Left lung (tissue), 14 donors: Measurements from ENCODE around the gene MFGE8. TPM values are rescaled to one million over a fixed set of nuclear protein-coding genes. Genes with fewer than 3 reads are reported as not detected.

ENCODE experiments used
- ATAC-seq: fragments of 200-7000 bp; cut with Tn5 transposase; one replicate; pipeline ENCODE4 v1.9.1; 2020; ENCODE audit warnings: moderate library complexity
- DNase-seq, 4 donors: peaks; one replicate each; pipeline ENCODE4 v3.0.0-alpha.2; 2013 to 2020
- H3K27ac ChIP-seq, 2 donors: fragments of 200-600 bp; sonication (generic) in 1 of 2; one replicate each; pipeline versions ENCODE4 v1.5.0 to v1.8.0; 2020 to 2021
- H3K27me3 ChIP-seq, 2 donors: fragments of 200-600 bp; sonication (generic) in 1 of 2; one replicate each; pipeline versions ENCODE4 v1.5.0 to v1.8.0; 2020 to 2021
- H3K36me3 ChIP-seq, 2 donors: fragments of 200-600 bp; sonication (generic) in 1 of 2; one replicate each; pipeline versions ENCODE4 v1.5.0 to v1.8.0; 2020 to 2021
- H3K4me1 ChIP-seq, 2 donors: fragments of 200-600 bp; one replicate each; pipeline ENCODE4 v1.8.0; 2021
- H3K4me3 ChIP-seq, 2 donors: fragments of 200-600 bp; sonication (generic) in 1 of 2; one replicate each; pipeline versions ENCODE4 v1.5.0 to v1.8.0; 2020 to 2021; ENCODE audit warnings: mild to moderate bottlenecking in 1 of 2
- H3K9me3 ChIP-seq, 2 donors: fragments of 200-600 bp; sonication (generic) in 1 of 2; one replicate each; pipeline versions ENCODE4 v1.5.0 to v1.8.0; 2020 to 2021
- CTCF ChIP-seq, 2 donors: fragments of 200-600 bp; sonication (generic) in 1 of 2; IDR thresholded peaks; one replicate each; pipeline versions ENCODE4 v1.5.0 to v1.8.0; 2021; ENCODE audit warnings: antibody characterized with exemption in 2 of 2
- intact Hi-C, 2 donors: fragments of 100-400 bp; cut with DNase I; formaldehyde crosslinking; loops; one replicate each; pipeline versions ENCODE4 v1.11.2 to v1.14.2; 2022
- long read RNA-seq, 12 donors: library from polyadenylated mRNA in 2 of 12; unstranded in 2 of 12; transcript quantifications; one replicate each; pipeline ENCODE4 v2.0.0 and lab custom pipeline, GENCODE V29; 2019 to 2026
- polyA plus RNA-seq, 6 donors: library from polyadenylated mRNA; unstranded; fragments of 120-200 nt; gene quantifications; one replicate each; pipeline ENCODE4 v1.2.1, GENCODE V29; 2013; ENCODE audit not compliant: insufficient read length in 6 of 6
- total RNA-seq, 2 donors: library from RNA; stranded (reverse); fragmentation: NEBNext Ultra II Directional; extraction: Animal tissue kit (Norgen Biotek cat#: 25700); gene quantifications; one replicate each; pipeline ENCODE4 v1.2.1, GENCODE V29; 2021
- donor health status: DM: no; HTN: yes; CAD: no.
- donor health status: DM: no; HTN: no; CAD: no.

Gene MFGE8, protein sequence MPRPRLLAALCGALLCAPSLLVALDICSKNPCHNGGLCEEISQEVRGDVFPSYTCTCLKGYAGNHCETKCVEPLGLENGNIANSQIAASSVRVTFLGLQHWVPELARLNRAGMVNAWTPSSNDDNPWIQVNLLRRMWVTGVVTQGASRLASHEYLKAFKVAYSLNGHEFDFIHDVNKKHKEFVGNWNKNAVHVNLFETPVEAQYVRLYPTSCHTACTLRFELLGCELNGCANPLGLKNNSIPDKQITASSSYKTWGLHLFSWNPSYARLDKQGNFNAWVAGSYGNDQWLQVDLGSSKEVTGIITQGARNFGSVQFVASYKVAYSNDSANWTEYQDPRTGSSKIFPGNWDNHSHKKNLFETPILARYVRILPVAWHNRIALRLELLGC
- 100 to 1,000 TPM; 131 to 142 TPM for total RNA-seq
- 100 to 1,000 TPM; 103 to 150 (median 130) TPM for polyA plus RNA-seq
- long read RNA-seq, donor 1, transcript MFGE8-217 (1 exons, 2,464 nt), result minor isoform, 13 of 56 reads
- long read RNA-seq, donor 1, transcript MFGE8-201 (8 exons, 1,937 nt), result major isoform, 29 of 56 reads
- long read RNA-seq, donor 1, transcript MFGE8-214 (3 exons, 801 nt), result minor isoform, 5 of 56 reads
- long read RNA-seq, donor 1, partial matches to known transcripts, result 7 of 56 reads
- long read RNA-seq, donor 1, other reads (novel, unspliced or antisense), result 0 of 56 reads
- long read RNA-seq, donor 2, transcript MFGE8-217 (1 exons, 2,464 nt), result minor isoform, 11 of 45 reads
- long read RNA-seq, donor 2, transcript MFGE8-214 (3 exons, 801 nt), result minor isoform, 6 of 45 reads
- long read RNA-seq, donor 2, transcript MFGE8-201 (8 exons, 1,937 nt), result major isoform, 18 of 45 reads
- long read RNA-seq, donor 2, partial matches to known transcripts, result 8 of 45 reads
- long read RNA-seq, donor 2, other reads (novel, unspliced or antisense), result 0 of 45 reads
- long read RNA-seq, donor 3, transcript MFGE8-217 (1 exons, 2,464 nt), result minor isoform, 6 of 28 reads
- long read RNA-seq, donor 3, transcript MFGE8-201 (8 exons, 1,937 nt), result major isoform, 19 of 28 reads
- long read RNA-seq, donor 3, partial matches to known transcripts, result 0 of 28 reads
- long read RNA-seq, donor 3, other reads (novel, unspliced or antisense), result 0 of 28 reads
- long read RNA-seq, donor 4, partial matches to known transcripts, result 1 of 4 reads
- long read RNA-seq, donor 4, other reads (novel, unspliced or antisense), result 1 of 4 reads
- long read RNA-seq, donor 5, transcript MFGE8-214 (3 exons, 801 nt), result minor isoform, 5 of 44 reads
- long read RNA-seq, donor 5, transcript MFGE8-201 (8 exons, 1,937 nt), result major isoform, 25 of 44 reads
- long read RNA-seq, donor 5, transcript MFGE8-217 (1 exons, 2,464 nt), result minor isoform, 12 of 44 reads
- long read RNA-seq, donor 5, partial matches to known transcripts, result 0 of 44 reads
- long read RNA-seq, donor 5, other reads (novel, unspliced or antisense), result 0 of 44 reads
- long read RNA-seq, donor 6, transcript MFGE8-217 (1 exons, 2,464 nt), result minor isoform, 11 of 35 reads
- long read RNA-seq, donor 6, transcript MFGE8-201 (8 exons, 1,937 nt), result major isoform, 17 of 35 reads
- long read RNA-seq, donor 6, partial matches to known transcripts, result 5 of 35 reads
- long read RNA-seq, donor 6, other reads (novel, unspliced or antisense), result 0 of 35 reads
- long read RNA-seq, donor 7, transcript MFGE8-217 (1 exons, 2,464 nt), result minor isoform, 8 of 21 reads
- long read RNA-seq, donor 7, transcript MFGE8-201 (8 exons, 1,937 nt), result major isoform, 9 of 21 reads
- long read RNA-seq, donor 7, partial matches to known transcripts, result 0 of 21 reads
- long read RNA-seq, donor 7, other reads (novel, unspliced or antisense), result 0 of 21 reads
- long read RNA-seq, donor 8, transcript MFGE8-214 (3 exons, 801 nt), result minor isoform, 5 of 29 reads
- long read RNA-seq, donor 8, transcript MFGE8-217 (1 exons, 2,464 nt), result minor isoform, 10 of 29 reads
- long read RNA-seq, donor 8, transcript MFGE8-201 (8 exons, 1,937 nt), result major isoform, 13 of 29 reads
- long read RNA-seq, donor 8, partial matches to known transcripts, result 0 of 29 reads
- long read RNA-seq, donor 8, other reads (novel, unspliced or antisense), result 0 of 29 reads
- long read RNA-seq, donor 9, partial matches to known transcripts, result 0 of 1 reads
- long read RNA-seq, donor 9, other reads (novel, unspliced or antisense), result 0 of 1 reads
- long read RNA-seq, donor 10, partial matches to known transcripts, result 1 of 4 reads
- long read RNA-seq, donor 10, other reads (novel, unspliced or antisense), result 3 of 4 reads
- long read RNA-seq, donor 11, result 0 reads
- long read RNA-seq, donor 12, transcript MFGE8-214 (3 exons, 801 nt), result minor isoform, 7 of 48 reads
- long read RNA-seq, donor 12, transcript MFGE8-217 (1 exons, 2,464 nt), result minor isoform, 15 of 48 reads
- long read RNA-seq, donor 12, transcript MFGE8-201 (8 exons, 1,937 nt), result major isoform, 19 of 48 reads
- long read RNA-seq, donor 12, partial matches to known transcripts, result 6 of 48 reads
- long read RNA-seq, donor 12, other reads (novel, unspliced or antisense), result 0 of 48 reads

GRCh38 chr15:88913017-88913849 is at the start of gene MFGE8:
TSS of gene MFGE8 (minus strand) at chr15:88913379. CDS start at chr15:88913319, 60 bp downstream.
- Histone ChIP-seq H3K9me3 (no peaks in the 10 kb centered on the region), H3K4me3 (peak within 1 kb of the TSS; percentile 72 to 76), H3K27me3 (peaks cover 0 to 13% of the 10 kb centered on the region in 2 donors), H3K27ac (peak within 1 kb of the TSS; percentile 31 to 69), H3K36me3 (peaks cover 0 to 6% of the 10 kb centered on the region in 2 donors), H3K4me1 (peaks cover 0 to 34% of the 10 kb centered on the region in 2 donors)
- intact Hi-C loops, result no loop called here
- ATAC-seq (peak; percentile 85), DNase-seq (peak; percentile 75 to 89 (median 80))
- TF ChIP-seq CTCF (IDR thresholded peaks at IDR 0.05), result no peak

GRCh38 chr15:88959445-88959844 is 46.3 kb upstream of the MFGE8 start:
- ATAC-seq (no peak), DNase-seq (no peak)
- no peaks in the 10 kb centered on the region for H3K36me3 ChIP-seq
- intact Hi-C loops, result no loop called here
- no peaks in the 10 kb centered on the region for H3K4me1 ChIP-seq
- H3K9me3 ChIP-seq, result peaks cover 0 to 3% of the 10 kb centered on the region in 2 donors
- no peak overlapping the region for H3K27ac ChIP-seq
- no peak overlapping the region for H3K4me3 ChIP-seq
- no peak for TF ChIP-seq CTCF (IDR thresholded peaks at IDR 0.05)
- H3K27me3 ChIP-seq, result no peaks in the 10 kb centered on the region

DNA sequence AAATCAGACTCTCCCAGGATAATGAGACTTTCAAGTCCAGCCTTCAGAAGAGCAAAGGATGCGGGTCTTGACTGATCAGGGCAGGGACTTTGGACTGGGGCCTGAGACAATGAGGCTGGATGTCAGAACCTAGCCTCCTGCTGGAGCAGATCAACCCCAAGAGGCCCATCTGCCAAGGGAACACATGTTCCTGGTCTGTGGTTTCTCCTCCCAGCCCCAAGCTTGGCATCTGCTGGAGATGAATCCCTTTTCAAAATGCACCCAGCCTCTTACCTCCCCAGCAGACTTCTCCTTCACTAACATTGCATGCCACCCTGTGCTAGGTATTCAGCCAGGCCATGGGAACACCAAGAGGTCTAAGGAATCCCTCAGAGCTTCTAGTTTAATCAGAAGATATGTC is 43.7 kb upstream of the MFGE8 start:
- TF ChIP-seq CTCF (IDR thresholded peaks at IDR 0.05), result no peak
- Histone ChIP-seq H3K4me1 (no peaks in the 10 kb centered on the region), H3K27me3 (no peaks in the 10 kb centered on the region), H3K9me3 (no peaks in the 10 kb centered on the region), H3K27ac (no peak overlapping the region), H3K36me3 (no peaks in the 10 kb centered on the region), H3K4me3 (no peak overlapping the region)
- no peak for DNase-seq
- ATAC-seq, result no peak
- intact Hi-C loops, result no loop called here
